Ishikawa (cell line): Measurements from ENCODE around the gene EGF.

ENCODE experiments used
- CEBPB ChIP-seq: IDR thresholded peaks from 2 replicates; pipeline ENCODE4 v1.6.1; 2012
- CREB1 ChIP-seq: IDR thresholded peaks from 2 replicates; pipeline ENCODE4 v1.6.1; 2012; ENCODE audit warnings: low read depth
- EGR1 ChIP-seq: IDR thresholded peaks from 2 replicates; pipeline ENCODE4 v1.6.1; 2012
- EP300 ChIP-seq: IDR thresholded peaks from 2 replicates; pipeline ENCODE4 v1.6.1; 2012; ENCODE audit warnings: borderline replicate concordance
- FOXM1 ChIP-seq: IDR thresholded peaks from 2 replicates; pipeline ENCODE4 v1.6.1; 2012; ENCODE audit warnings: low read depth, borderline replicate concordance
- NFIC ChIP-seq: IDR thresholded peaks from 2 replicates; pipeline ENCODE4 v1.6.1; 2012
- RAD21 ChIP-seq: IDR thresholded peaks from 2 replicates; pipeline ENCODE4 v1.6.1; 2012; ENCODE audit warnings: low read depth
- TAF1 ChIP-seq: IDR thresholded peaks from 2 replicates; pipeline ENCODE4 v1.6.1; 2012; ENCODE audit warnings: low read depth, mild to moderate bottlenecking
- TCF12 ChIP-seq: IDR thresholded peaks from 2 replicates; pipeline ENCODE4 v1.6.1; 2012; ENCODE audit warnings: low read depth
- TEAD4 ChIP-seq: IDR thresholded peaks from 2 replicates; pipeline ENCODE4 v1.6.1; 2012
- YY1 ChIP-seq: IDR thresholded peaks from 2 replicates; pipeline ENCODE4 v1.6.1; 2012; ENCODE audit warnings: low read depth
- ZBTB7A ChIP-seq: IDR thresholded peaks from 2 replicates; pipeline ENCODE4 v1.6.1; 2012; ENCODE audit warnings: low read depth
- TF ChIP-seq, protein P1 (sequence below): IDR thresholded peaks from 2 replicates; pipeline ENCODE4 v1.6.1; 2012; ENCODE audit warnings: low read depth, mild to moderate bottlenecking
- TF ChIP-seq, protein P2 (sequence below): IDR thresholded peaks from 2 replicates; pipeline ENCODE4 v1.6.1; 2012
- TF ChIP-seq, protein P3 (sequence below): IDR thresholded peaks from 2 replicates; pipeline ENCODE4 v1.6.1; 2012

Gene EGF

DNA sequence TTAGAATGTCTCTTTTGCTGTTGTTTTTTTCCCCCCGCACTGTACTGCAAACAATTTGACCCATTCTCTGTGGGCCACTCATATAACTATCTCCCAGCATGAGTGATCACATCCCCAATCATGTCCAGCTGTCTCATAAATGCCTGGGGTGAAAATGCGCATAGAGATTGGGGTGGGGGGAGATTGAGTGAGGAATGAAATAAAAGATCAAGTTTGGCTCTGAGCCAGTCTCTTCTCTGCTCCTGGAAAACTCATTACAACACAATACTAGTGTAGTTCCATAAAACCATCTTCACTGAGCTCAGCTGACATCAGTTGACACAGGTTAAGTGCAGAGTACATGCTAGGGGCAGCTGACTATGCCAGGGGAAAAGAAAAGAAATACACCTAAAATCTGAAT is 96.9 kb downstream of the EGF start:
- TF ChIP-seq, protein P1, sequence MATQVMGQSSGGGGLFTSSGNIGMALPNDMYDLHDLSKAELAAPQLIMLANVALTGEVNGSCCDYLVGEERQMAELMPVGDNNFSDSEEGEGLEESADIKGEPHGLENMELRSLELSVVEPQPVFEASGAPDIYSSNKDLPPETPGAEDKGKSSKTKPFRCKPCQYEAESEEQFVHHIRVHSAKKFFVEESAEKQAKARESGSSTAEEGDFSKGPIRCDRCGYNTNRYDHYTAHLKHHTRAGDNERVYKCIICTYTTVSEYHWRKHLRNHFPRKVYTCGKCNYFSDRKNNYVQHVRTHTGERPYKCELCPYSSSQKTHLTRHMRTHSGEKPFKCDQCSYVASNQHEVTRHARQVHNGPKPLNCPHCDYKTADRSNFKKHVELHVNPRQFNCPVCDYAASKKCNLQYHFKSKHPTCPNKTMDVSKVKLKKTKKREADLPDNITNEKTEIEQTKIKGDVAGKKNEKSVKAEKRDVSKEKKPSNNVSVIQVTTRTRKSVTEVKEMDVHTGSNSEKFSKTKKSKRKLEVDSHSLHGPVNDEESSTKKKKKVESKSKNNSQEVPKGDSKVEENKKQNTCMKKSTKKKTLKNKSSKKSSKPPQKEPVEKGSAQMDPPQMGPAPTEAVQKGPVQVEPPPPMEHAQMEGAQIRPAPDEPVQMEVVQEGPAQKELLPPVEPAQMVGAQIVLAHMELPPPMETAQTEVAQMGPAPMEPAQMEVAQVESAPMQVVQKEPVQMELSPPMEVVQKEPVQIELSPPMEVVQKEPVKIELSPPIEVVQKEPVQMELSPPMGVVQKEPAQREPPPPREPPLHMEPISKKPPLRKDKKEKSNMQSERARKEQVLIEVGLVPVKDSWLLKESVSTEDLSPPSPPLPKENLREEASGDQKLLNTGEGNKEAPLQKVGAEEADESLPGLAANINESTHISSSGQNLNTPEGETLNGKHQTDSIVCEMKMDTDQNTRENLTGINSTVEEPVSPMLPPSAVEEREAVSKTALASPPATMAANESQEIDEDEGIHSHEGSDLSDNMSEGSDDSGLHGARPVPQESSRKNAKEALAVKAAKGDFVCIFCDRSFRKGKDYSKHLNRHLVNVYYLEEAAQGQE = no peak
- TF ChIP-seq TEAD4 = no peak
- no peak for TF ChIP-seq EP300

DNA sequence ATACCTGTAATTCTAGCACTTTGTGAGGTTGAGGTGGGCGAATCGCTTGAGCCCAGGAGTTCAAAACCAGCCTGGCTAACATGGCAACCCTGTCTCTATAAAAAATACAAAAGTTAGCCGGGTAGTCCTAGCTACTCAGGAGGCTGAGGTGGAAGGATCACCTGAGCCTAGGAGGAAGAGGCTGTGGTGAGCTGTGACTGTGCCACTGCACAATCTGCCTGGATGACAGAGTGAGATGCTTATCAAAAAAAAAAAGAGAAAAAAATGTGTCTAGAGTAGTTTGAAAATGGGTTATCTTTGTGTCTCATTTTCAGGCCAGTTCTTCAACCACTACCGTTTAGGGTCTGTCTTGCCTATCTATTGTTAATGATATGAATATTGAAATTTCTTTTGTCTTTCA is 98.1 kb downstream of the EGF start:
- TF ChIP-seq TEAD4 = no peak
- no peak for TF ChIP-seq TAF1
- no peak for TF ChIP-seq EGR1
- no peak for TF ChIP-seq FOXM1
- TF ChIP-seq, protein P2, sequence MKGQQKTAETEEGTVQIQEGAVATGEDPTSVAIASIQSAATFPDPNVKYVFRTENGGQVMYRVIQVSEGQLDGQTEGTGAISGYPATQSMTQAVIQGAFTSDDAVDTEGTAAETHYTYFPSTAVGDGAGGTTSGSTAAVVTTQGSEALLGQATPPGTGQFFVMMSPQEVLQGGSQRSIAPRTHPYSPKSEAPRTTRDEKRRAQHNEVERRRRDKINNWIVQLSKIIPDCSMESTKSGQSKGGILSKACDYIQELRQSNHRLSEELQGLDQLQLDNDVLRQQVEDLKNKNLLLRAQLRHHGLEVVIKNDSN = no peak
- no peak for TF ChIP-seq CEBPB
- TF ChIP-seq, protein P3, sequence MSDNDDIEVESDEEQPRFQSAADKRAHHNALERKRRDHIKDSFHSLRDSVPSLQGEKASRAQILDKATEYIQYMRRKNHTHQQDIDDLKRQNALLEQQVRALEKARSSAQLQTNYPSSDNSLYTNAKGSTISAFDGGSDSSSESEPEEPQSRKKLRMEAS = no peak
- no peak for TF ChIP-seq EP300
- TF ChIP-seq ZBTB7A = no peak
- no peak for TF ChIP-seq CREB1
- no peak for TF ChIP-seq TCF12
- no peak for TF ChIP-seq RAD21
- TF ChIP-seq NFIC = no peak
- TF ChIP-seq, protein P1 = no peak
- no peak for TF ChIP-seq YY1

DNA sequence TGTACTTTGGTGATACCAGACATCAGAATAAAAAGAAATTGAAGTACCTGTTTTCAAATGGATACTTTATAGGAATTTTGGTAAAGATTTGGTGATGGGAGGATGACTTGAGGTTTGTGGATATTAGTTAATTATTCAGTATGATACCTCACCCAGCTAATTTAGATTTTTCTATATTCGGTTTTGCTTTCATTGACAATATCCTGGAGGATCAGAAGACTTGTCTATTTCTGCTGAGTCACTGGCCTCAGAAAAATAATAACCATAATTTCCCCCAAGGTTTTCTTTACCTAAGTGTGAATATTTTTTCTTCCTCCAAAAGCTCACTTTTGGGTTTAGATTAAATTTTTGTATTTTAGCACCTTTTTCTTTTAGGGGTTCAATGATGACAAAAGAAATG is 100.2 kb downstream of the EGF start:
- no peak for TF ChIP-seq RAD21
- TF ChIP-seq ZBTB7A = no peak
- TF ChIP-seq, protein P1 = no peak
- TF ChIP-seq, protein P3 = no peak
- no peak for TF ChIP-seq TAF1

DNA sequence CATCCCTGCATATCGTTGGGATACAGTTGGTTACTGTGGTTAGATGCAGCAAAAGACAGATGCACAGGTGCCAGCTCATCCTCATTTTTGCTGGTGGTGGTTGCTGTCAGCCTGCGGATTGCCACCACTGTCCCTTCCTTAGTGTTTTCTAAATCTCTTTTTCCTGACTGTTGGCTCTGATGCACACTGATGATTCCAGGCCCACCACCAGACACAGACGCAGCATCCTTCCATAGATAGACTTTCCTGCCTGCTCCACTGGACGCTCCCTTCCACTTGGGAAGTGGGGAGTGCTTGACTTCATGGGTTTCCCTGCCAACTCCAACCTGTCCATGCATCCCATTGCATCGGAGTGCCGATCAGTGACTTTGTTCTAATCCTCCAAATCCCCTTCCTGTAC is 101.5 kb downstream of the EGF start:
- no peak for TF ChIP-seq ZBTB7A
- no peak for TF ChIP-seq CREB1
- TF ChIP-seq EGR1 = no peak

DNA sequence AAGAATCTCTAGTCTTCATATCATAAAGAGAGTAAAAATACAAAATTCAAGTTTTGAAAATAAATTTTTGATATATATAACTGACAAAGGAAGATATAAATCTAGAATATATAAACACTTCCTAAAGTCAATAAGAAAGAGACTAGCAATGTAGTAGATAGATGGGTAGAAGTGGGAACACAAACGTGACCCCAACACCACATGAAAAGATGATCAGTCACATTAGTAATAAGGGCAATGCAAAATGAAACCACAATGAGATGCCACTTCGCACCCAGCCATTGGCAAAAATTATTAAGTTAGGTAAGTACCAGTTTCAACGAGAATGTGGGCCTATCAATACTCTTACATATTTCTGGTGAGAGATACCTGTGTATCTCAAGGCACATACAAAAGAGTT is 106.5 kb downstream of the EGF start:
- TF ChIP-seq YY1 (no peak), TCF12 (no peak), ZBTB7A (no peak), NFIC (no peak), EGR1 (no peak), RAD21 (no peak), CREB1 (no peak), CEBPB (no peak), FOXM1 (no peak), EP300 (no peak), TAF1 (no peak), TEAD4 (no peak)
- TF ChIP-seq, protein P1 = no peak
- TF ChIP-seq, protein P3 = no peak
- TF ChIP-seq, protein P2 = no peak
